Prostate gland (tissue), 2 donors: ENCODE results near the gene DOCK3. TPM values are rescaled to one million over a fixed set of nuclear protein-coding genes. Genes with fewer than 3 reads are reported as not detected.

ENCODE experiments used
- DNase-seq: peaks from one replicate; pipeline ENCODE4 v3.0.0-alpha.2; 2019; ENCODE audit warnings: low spot score
- H3K27ac ChIP-seq, 2 donors: fragments of 200-600 bp; sonication (generic); 2 replicates each; pipeline ENCODE4 v1.5.1; 2017 to 2019
- H3K27me3 ChIP-seq: fragments of 200-600 bp; sonication (generic); replicated peaks from 2 replicates; pipeline ENCODE4 v1.5.1; 2019; ENCODE audit not compliant: insufficient read depth
- H3K36me3 ChIP-seq, 2 donors: fragments of 200-600 bp; sonication (generic); 1 replicate in 1 of 2; 2 replicates in 1 of 2; pipeline versions ENCODE4 v1.5.1 to v1.8.1; 2017 to 2019
- H3K4me1 ChIP-seq: fragments of 200-600 bp; sonication (generic); replicated peaks from 2 replicates; pipeline ENCODE4 v1.5.1; 2019
- H3K4me3 ChIP-seq, 2 donors: fragments of 200-600 bp; sonication (generic); 2 replicates each; pipeline ENCODE4 v1.5.1; 2017 to 2019
- H3K9me3 ChIP-seq: fragments of 200-600 bp; sonication (generic); 2 replicates; pipeline ENCODE4 v1.5.1; 2017
- CTCF ChIP-seq, 4 experiments: fragments of 200-600 bp in 2 of 4; fragments of 450-650 bp in 2 of 4; sonication (generic) in 2 of 4; IDR thresholded peaks; 1 replicate in 3 of 4; 2 replicates in 1 of 4; pipeline ENCODE4 v1.5.1; 2016 to 2019; ENCODE audit warnings: antibody characterized with exemption in 4 of 4, mild to moderate bottlenecking in 2 of 4, moderate library complexity in 2 of 4
- POLR2A ChIP-seq: fragments of 450-650 bp; IDR thresholded peaks from one replicate; pipeline ENCODE4 v1.6.1; 2016; ENCODE audit warnings: antibody characterized with exemption, mild to moderate bottlenecking
- POLR2AphosphoS5 ChIP-seq: sonication (generic); formaldehyde crosslinking; IDR thresholded peaks from one replicate; pipeline ENCODE4 v1.6.1; 2017; ENCODE audit warnings: antibody characterized with exemption
- WGBS: methylation state at CpG from one replicate; pipeline ENCODE4 v1.1.5; 2018; 5-methylcytosine and 5-hydroxymethylcytosine counted together
- intact Hi-C: fragments of 100-400 bp; cut with DNase I; formaldehyde crosslinking; loops from one replicate; pipeline ENCODE4 v1.14.2; 2022
- total RNA-seq, 2 donors: library from RNA; depleted of rRNA; stranded (reverse); fragments of >200 nt; gene quantifications; one replicate each; pipeline ENCODE4 v1.1.0, GENCODE V29; 2016

DOCK3 gene
- total RNA-seq, 2 donors from 2014 or later, result 0.36 to 6.3 TPM

- intact Hi-C loops, result loop anchor here (5.0 kb wide), 2 partner anchors 272 to 697 kb away; no protein-coding TSS in a partner anchor
These were observed 699.7 kb downstream of the DOCK3 start for GRCh38 chr3:51374456-51374855.

DNA sequence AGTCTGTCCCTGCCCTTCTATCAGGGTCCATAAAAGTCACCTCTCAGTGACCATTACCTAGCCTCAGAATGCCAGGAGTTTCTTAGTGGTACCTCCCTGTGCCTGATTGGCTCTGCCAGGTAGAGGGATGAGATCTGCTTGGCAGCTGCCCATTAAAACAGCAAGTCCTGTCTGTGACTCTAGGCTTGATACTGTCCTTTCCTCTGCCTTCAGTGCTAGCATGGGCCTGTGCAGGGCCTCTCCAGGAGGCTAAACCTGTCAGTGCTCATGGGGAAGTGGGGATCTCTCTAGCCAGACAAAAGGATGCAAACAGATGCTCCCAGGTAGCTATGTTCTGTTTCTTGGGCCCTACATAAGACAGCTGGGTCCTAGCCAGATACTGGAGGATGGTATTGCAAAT lies 700.4 kb downstream of the DOCK3 start:
- intact Hi-C loops, result no loop called here
- Histone ChIP-seq H3K27ac (no peak overlapping the region), H3K4me3 (no peak overlapping the region), H3K36me3 (no peaks in the 10 kb centered on the region), H3K27me3 (no peaks in the 10 kb centered on the region), H3K9me3 (no peaks in the 10 kb centered on the region), H3K4me1 (no peaks in the 10 kb centered on the region)
- TF ChIP-seq POLR2A, result no peak
- no peak for TF ChIP-seq POLR2AphosphoS5
- TF ChIP-seq CTCF (IDR thresholded peaks at IDR 0.05), result no peak
- no peak for DNase-seq

More at GRCh38 chr3:51374456-51374855, 699.7 kb downstream of the DOCK3 start:
- DNase-seq, result no peak
- H3K4me3 ChIP-seq, result no peak overlapping the region
- no peaks in the 10 kb centered on the region for H3K36me3 ChIP-seq
- no peaks in the 10 kb centered on the region for H3K27me3 ChIP-seq
- H3K9me3 ChIP-seq, result no peaks in the 10 kb centered on the region
- no peaks in the 10 kb centered on the region for H3K4me1 ChIP-seq
- TF ChIP-seq POLR2AphosphoS5, result no peak
- no peak for TF ChIP-seq POLR2A
- TF ChIP-seq CTCF (IDR thresholded peaks at IDR 0.05), result no peak
- 93% methylated on average over 11 of the region's 11 CpGs for WGBS
- no peak overlapping the region for H3K27ac ChIP-seq

DNA sequence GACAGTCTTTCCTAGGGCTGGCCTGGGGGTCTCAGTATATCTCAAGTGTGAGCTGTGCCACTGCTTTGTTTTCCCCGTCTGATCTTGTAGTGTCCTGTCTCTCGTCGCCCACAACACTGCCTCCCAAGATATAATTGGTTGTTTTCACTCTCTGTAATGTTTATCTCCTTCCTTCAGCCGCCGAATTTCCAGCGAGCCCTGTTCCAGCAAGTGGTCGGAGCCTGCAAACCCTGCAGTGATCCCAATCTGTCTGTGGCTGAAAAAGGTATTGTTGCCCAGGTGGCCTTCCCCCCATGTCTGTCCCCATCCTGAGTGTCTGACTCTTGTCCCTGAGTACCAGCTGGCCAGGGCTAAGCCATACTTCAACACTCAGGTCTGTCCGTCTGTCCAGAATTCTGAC lies 700.8 kb downstream of the DOCK3 start:
- no peaks in the 10 kb centered on the region for H3K27me3 ChIP-seq
- no peak overlapping the region for H3K27ac ChIP-seq
- DNase-seq, result no peak
- TF ChIP-seq CTCF (IDR thresholded peaks at IDR 0.05) (no peak), POLR2AphosphoS5 (no peak), POLR2A (no peak)
- intact Hi-C loops, result no loop called here
- H3K4me3 ChIP-seq, result no peak overlapping the region
- 71% methylated on average over 8 of the region's 8 CpGs for WGBS
- no peaks in the 10 kb centered on the region for H3K36me3 ChIP-seq
- H3K9me3 ChIP-seq, result no peaks in the 10 kb centered on the region
- no peaks in the 10 kb centered on the region for H3K4me1 ChIP-seq

DNA sequence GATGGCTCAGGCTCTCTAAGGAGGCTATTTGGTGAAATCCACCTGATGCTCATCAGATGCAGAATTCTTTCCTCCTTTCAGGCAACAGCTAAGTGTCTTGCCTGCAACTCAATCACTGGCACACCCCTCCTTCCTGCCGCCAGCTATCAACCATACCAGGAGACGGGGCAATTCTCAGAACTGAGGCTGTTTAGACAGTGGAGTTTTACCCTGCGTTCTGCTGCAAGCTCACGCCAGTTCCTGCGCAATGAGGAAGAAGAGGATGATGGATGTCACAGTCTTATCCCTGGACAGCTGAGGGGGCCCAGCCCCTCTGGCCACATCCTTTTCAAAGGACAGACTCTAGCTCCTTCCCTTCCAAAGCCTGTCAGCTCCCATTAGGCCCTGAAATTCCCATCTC lies 703.3 kb downstream of the DOCK3 start:
- intact Hi-C loops, result no loop called here
- H3K4me3 ChIP-seq, result no peak overlapping the region
- TF ChIP-seq POLR2A, result no peak
- TF ChIP-seq POLR2AphosphoS5, result no peak
- no peak for TF ChIP-seq CTCF (IDR thresholded peaks at IDR 0.05)
- 94% methylated on average over 5 of the region's 5 CpGs for WGBS
- DNase-seq, result no peak
- no peaks in the 10 kb centered on the region for H3K9me3 ChIP-seq
- H3K27ac ChIP-seq, result no peak overlapping the region
- H3K4me1 ChIP-seq, result no peaks in the 10 kb centered on the region
- no peaks in the 10 kb centered on the region for H3K36me3 ChIP-seq
- H3K27me3 ChIP-seq, result no peaks in the 10 kb centered on the region

DNA sequence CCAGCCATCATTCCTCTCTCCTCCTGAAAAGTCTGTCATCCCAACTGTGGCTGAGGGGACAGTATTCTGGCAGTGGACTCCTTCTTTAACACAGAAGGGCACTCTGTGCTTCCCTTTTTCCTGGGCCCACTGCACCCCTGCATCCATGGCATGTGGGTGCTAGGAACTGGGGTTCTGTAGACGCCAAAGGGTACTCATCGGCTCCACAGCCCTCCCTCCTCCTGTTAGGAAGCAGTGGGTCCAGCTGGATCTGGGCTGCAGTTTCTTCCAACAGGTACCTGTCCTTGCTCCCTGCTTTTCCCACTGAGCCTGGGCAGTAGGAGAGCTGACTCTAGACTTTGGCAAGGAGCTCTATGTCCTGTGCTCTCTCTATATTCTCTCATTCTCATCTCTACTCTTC lies 704.0 kb downstream of the DOCK3 start:
- no peak for DNase-seq
- TF ChIP-seq POLR2AphosphoS5 (no peak), POLR2A (no peak), CTCF (IDR thresholded peaks at IDR 0.05) (no peak)
- intact Hi-C loops, result no loop called here
- peaks cover 4% of the 10 kb centered on the region for H3K4me1 ChIP-seq
- H3K9me3 ChIP-seq, result no peaks in the 10 kb centered on the region
- H3K36me3 ChIP-seq, result no peaks in the 10 kb centered on the region
- no peak overlapping the region for H3K4me3 ChIP-seq
- no peaks in the 10 kb centered on the region for H3K27me3 ChIP-seq
- 88% methylated on average over 2 of the region's 2 CpGs for WGBS
- H3K27ac ChIP-seq, result no peak overlapping the region
